Neural cell (in vitro differentiated cells): Measurements from ENCODE around the gene PLXDC2. TPM values are rescaled to one million over a fixed set of nuclear protein-coding genes. Genes with fewer than 3 reads are reported as not detected.

Source experiments
- H2AFZ ChIP-seq: fragments of 200-600, 300-800 bp; sonication (generic), shearing (Covaris generic); 2 replicates; pipeline ENCODE4 v1.6.0; 2014; ENCODE audit warnings: low read depth, mild to moderate bottlenecking, antibody characterized with exemption, low read length, moderate library complexity
- H3F3A ChIP-seq: fragments of 200-600 bp; shearing (Covaris generic); 2 replicates; pipeline ENCODE4 v1.6.1; 2016; ENCODE audit warnings: mild to moderate bottlenecking, moderate library complexity, mixed read lengths, antibody characterized with exemption, low read length; ENCODE audit not compliant: insufficient read depth, poor library complexity, severe bottlenecking
- H3K27ac ChIP-seq: fragments of 200-600, 300-800 bp; sonication (generic), shearing (Covaris generic); 2 replicates; pipeline ENCODE4 v1.5.1; 2014; ENCODE audit warnings: mild to moderate bottlenecking, low read length, moderate library complexity
- H3K27me3 ChIP-seq: fragments of 300-800, 200-600 bp; sonication (generic), shearing (Covaris generic); 2 replicates; pipeline ENCODE4 v1.6.0; 2014; ENCODE audit warnings: mild to moderate bottlenecking, low read depth, low read length, moderate library complexity; ENCODE audit not compliant: insufficient read depth
- H3K36me3 ChIP-seq: fragments of 300-800, 200-600 bp; sonication (generic), shearing (Covaris generic); 2 replicates; pipeline ENCODE4 v1.5.1; 2014; ENCODE audit warnings: mild to moderate bottlenecking, antibody characterized with exemption, low read length, moderate library complexity; ENCODE audit not compliant: insufficient read depth
- H3K4me2 ChIP-seq: fragments of 300-800, 200-600 bp; sonication (generic), shearing (Covaris generic); 2 replicates; pipeline ENCODE4 v1.6.0; 2014; ENCODE audit warnings: mild to moderate bottlenecking, low read length
- H3K4me3 ChIP-seq: fragments of 300-800, 200-600 bp; sonication (generic), shearing (Covaris generic); 2 replicates; pipeline ENCODE4 v1.5.1; 2014; ENCODE audit warnings: mild to moderate bottlenecking, low read length, moderate library complexity
- H3K79me2 ChIP-seq: fragments of 200-600 bp; shearing (Covaris generic); replicated peaks from 2 replicates; pipeline ENCODE4 v1.6.0; 2014; ENCODE audit warnings: mild to moderate bottlenecking, low read length, moderate library complexity; ENCODE audit not compliant: insufficient read depth
- H3K9ac ChIP-seq: fragments of 300-800, 200-600 bp; sonication (generic), shearing (Covaris generic); 2 replicates; pipeline ENCODE4 v1.6.1; 2016; ENCODE audit warnings: mild to moderate bottlenecking, low read length, mixed read lengths
- H3K9me2 ChIP-seq: fragments of 200-600 bp; shearing (Covaris generic); 2 replicates; pipeline ENCODE4 v1.6.1; 2016; ENCODE audit warnings: mild to moderate bottlenecking, low read length, mixed read lengths; ENCODE audit not compliant: insufficient read depth
- H3K9me3 ChIP-seq: fragments of 200-600, 300-800 bp; sonication (generic), shearing (Covaris generic); 2 replicates; pipeline ENCODE4 v1.6.1; 2016; ENCODE audit warnings: mild to moderate bottlenecking, mixed run types, low read length, moderate library complexity, mixed read lengths
- H4K20me1 ChIP-seq: fragments of 200-600 bp; shearing (Covaris generic); 2 replicates; pipeline ENCODE4 v1.6.1; 2016; ENCODE audit warnings: mild to moderate bottlenecking, mixed run types; ENCODE audit not compliant: insufficient read depth
- CTCF ChIP-seq: fragments of 450-650 bp; IDR thresholded peaks from 2 replicates; pipeline ENCODE4 v1.5.1; 2014; ENCODE audit warnings: antibody characterized with exemption, mild to moderate bottlenecking, moderate library complexity; ENCODE audit not compliant: poor library complexity, severe bottlenecking
- EP300 ChIP-seq: fragments of 450-650 bp; conservative IDR thresholded peaks from 2 replicates; pipeline ENCODE4 v1.6.1; 2014; ENCODE audit warnings: antibody characterized with exemption, mild to moderate bottlenecking, moderate library complexity; ENCODE audit not compliant: poor library complexity, severe bottlenecking
- EZH2 ChIP-seq: fragments of 200-600, 300-800 bp; shearing (Covaris generic), sonication (generic); IDR thresholded peaks from 2 replicates; pipeline ENCODE4 v1.6.1; 2014; ENCODE audit warnings: antibody characterized with exemption, low read length, borderline replicate concordance, mild to moderate bottlenecking; ENCODE audit not compliant: insufficient read depth, poor library complexity, severe bottlenecking
- MXI1 ChIP-seq: fragments of 450-650 bp; conservative IDR thresholded peaks from 2 replicates; pipeline ENCODE4 v1.6.1; 2014; ENCODE audit warnings: antibody characterized with exemption, mild to moderate bottlenecking; ENCODE audit not compliant: poor library complexity, severe bottlenecking
- POLR2AphosphoS5 ChIP-seq: IDR thresholded peaks from 2 replicates; pipeline ENCODE4 v1.6.1; 2012
- RAD21 ChIP-seq: fragments of 450-650 bp; conservative IDR thresholded peaks from 2 replicates; pipeline ENCODE4 v1.6.1; 2014; ENCODE audit warnings: antibody characterized with exemption, mild to moderate bottlenecking, moderate library complexity
- REST ChIP-seq: IDR thresholded peaks from 2 replicates; pipeline ENCODE4 v1.6.1; 2012; ENCODE audit warnings: borderline replicate concordance
- SMC3 ChIP-seq: fragments of 450-650 bp; conservative IDR thresholded peaks from 2 replicates; pipeline ENCODE4 v1.6.1; 2014; ENCODE audit warnings: antibody characterized with exemption, mild to moderate bottlenecking, moderate library complexity; ENCODE audit not compliant: poor library complexity
- TAF1 ChIP-seq: IDR thresholded peaks from 2 replicates; pipeline ENCODE4 v1.6.1; 2012; ENCODE audit warnings: low read depth
- polyA plus RNA-seq: library from polyadenylated mRNA; depleted of rRNA; stranded (reverse); fragments of >200 nt; gene quantifications from 2 replicates; pipeline ENCODE4 v1.2.3, GENCODE V29; 2014

The PLXDC2 gene
- polyA plus RNA-seq, 1 donor from 2014 or later = 2.3 TPM

- H3K79me2 ChIP-seq = peaks cover 5% of the 10 kb centered on the region
These were observed 8.4 kb downstream of the PLXDC2 start for GRCh38 chr10:19824381-19825342.

GRCh38 chr10:19825700-19826099 is 9.5 kb downstream of the PLXDC2 start:
- H3K9me3 ChIP-seq = no peaks in the 10 kb centered on the region
- H3K9me2 ChIP-seq = no peaks in the 10 kb centered on the region
- H3K4me3 ChIP-seq = no peak overlapping the region
- H3K9ac ChIP-seq = no peak overlapping the region
- no peaks in the 10 kb centered on the region for H3K79me2 ChIP-seq
- H2AFZ ChIP-seq = no peak overlapping the region
- no peaks in the 10 kb centered on the region for H3F3A ChIP-seq
- H4K20me1 ChIP-seq = no peaks in the 10 kb centered on the region
- no peak overlapping the region for H3K27ac ChIP-seq
- no peaks in the 10 kb centered on the region for H3K27me3 ChIP-seq
- no peak for TF ChIP-seq TAF1
- TF ChIP-seq POLR2AphosphoS5 = no peak
- TF ChIP-seq SMC3 = no peak
- TF ChIP-seq RAD21 = no peak
- no peak for TF ChIP-seq MXI1
- no peak for TF ChIP-seq REST
- TF ChIP-seq EZH2 = no peak
- TF ChIP-seq CTCF = no peak
- TF ChIP-seq EP300 = no peak
- H3K4me2 ChIP-seq = no peak overlapping the region
- H3K36me3 ChIP-seq = no peaks in the 10 kb centered on the region

More at GRCh38 chr10:19824381-19825342, 8.4 kb downstream of the PLXDC2 start:
- no peaks in the 10 kb centered on the region for H3K27me3 ChIP-seq
- H3K9me2 ChIP-seq = no peaks in the 10 kb centered on the region
- no peak overlapping the region for H3K4me2 ChIP-seq
- H3K27ac ChIP-seq = no peak overlapping the region
- H3K4me3 ChIP-seq = no peak overlapping the region
- no peaks in the 10 kb centered on the region for H3K9me3 ChIP-seq
- H3F3A ChIP-seq = no peaks in the 10 kb centered on the region
- H2AFZ ChIP-seq = no peak overlapping the region
- H3K36me3 ChIP-seq = no peaks in the 10 kb centered on the region
- H3K9ac ChIP-seq = no peak overlapping the region
- TF ChIP-seq SMC3 (no peak), CTCF (no peak), TAF1 (no peak), RAD21 (no peak), POLR2AphosphoS5 (no peak), MXI1 (no peak), EZH2 (no peak), EP300 (no peak)
- no peaks in the 10 kb centered on the region for H4K20me1 ChIP-seq
